IPS-15b (cell line): ENCODE results near the gene TARBP1.
"Not testable (repeated sequence)": the region's sequence is repeated elsewhere in the genome, so short reads cannot be mapped to it uniquely, and the experiment has no call there.

Experiments used
- H3K27me3 ChIP-seq: one replicate; pipeline ENCODE4 v1.6.1; 2013; ENCODE audit warnings: low read length; ENCODE audit not compliant: control insufficient read depth, insufficient read depth
- H3K36me3 ChIP-seq: one replicate; pipeline ENCODE4 v1.6.1; 2013; ENCODE audit warnings: low read length; ENCODE audit not compliant: control insufficient read depth, insufficient read depth
- H3K4me1 ChIP-seq: one replicate; pipeline ENCODE4 v1.6.1; 2013; ENCODE audit warnings: mild to moderate bottlenecking, low read length; ENCODE audit not compliant: control insufficient read depth, insufficient read depth
- H3K4me3 ChIP-seq: one replicate; pipeline ENCODE4 v1.5.1; 2013; ENCODE audit warnings: low read depth, low read length
- H3K9ac ChIP-seq: one replicate; pipeline ENCODE4 v1.6.1; 2013; ENCODE audit warnings: low read depth, mild to moderate bottlenecking, low read length
- H3K9me3 ChIP-seq: one replicate; pipeline ENCODE4 v1.6.1; 2013; ENCODE audit warnings: mild to moderate bottlenecking, low read length; ENCODE audit not compliant: control insufficient read depth, insufficient read depth

TARBP1 gene

GRCh38 chr1:234517110-234517802, 38.3 kb upstream of the TARBP1 start:
- no peaks in the 10 kb centered on the region for H3K36me3 ChIP-seq
- H3K9me3 ChIP-seq = no peaks in the 10 kb centered on the region
- H3K4me1 ChIP-seq = peaks cover 6% of the 10 kb centered on the region
- H3K9ac ChIP-seq = no peak overlapping the region
- no peak overlapping the region for H3K4me3 ChIP-seq
- H3K27me3 ChIP-seq = no peaks in the 10 kb centered on the region

DNA sequence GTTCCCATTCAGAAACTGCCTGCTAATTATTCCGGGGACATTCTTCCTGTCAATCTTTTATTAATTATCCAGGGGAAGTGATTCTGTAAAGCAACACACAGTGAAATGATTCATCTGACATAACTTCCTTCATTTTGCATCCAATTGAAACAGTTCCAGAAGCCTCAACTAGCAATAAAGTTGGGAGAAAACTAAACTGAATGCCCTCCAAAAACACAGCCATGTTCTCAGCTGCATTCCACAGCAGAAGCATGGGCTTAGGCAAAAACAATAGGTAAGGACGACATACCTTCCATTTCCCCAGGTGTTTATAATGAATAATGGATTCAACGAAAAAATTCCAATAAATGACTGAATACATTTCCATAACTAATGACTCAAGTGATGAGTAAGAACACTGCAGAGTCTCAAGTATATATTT, 36.9 kb upstream of the TARBP1 start:
- Histone ChIP-seq H3K36me3 (no peaks in the 10 kb centered on the region), H3K4me1 (peaks cover 6% of the 10 kb centered on the region), H3K9me3 (no peaks in the 10 kb centered on the region), H3K9ac (no peak overlapping the region), H3K27me3 (no peaks in the 10 kb centered on the region), H3K4me3 (no peak overlapping the region)

DNA sequence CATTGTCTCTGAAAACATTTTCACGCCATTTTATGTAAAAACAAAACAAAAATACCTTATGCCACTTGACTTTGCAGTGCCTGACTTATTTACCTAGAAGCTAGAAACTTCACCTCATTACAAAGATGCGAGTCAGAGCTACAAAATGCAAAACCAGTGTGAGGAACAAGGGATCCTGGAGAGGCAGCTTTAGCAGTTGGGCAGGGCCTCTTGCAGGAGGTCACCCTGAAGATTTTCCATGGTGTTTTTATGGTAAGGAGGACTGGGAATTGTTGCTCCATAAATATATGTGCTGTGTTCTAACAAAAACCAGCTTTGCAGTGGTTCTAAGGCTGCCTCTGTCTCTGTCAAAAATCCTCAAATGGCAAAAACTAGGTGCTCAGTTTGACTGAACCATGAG, 36.4 kb upstream of the TARBP1 start:
- Histone ChIP-seq H3K9me3 (no peaks in the 10 kb centered on the region), H3K4me1 (peaks cover 6% of the 10 kb centered on the region), H3K4me3 (no peak overlapping the region), H3K36me3 (no peaks in the 10 kb centered on the region), H3K27me3 (no peaks in the 10 kb centered on the region), H3K9ac (no peak overlapping the region)

DNA sequence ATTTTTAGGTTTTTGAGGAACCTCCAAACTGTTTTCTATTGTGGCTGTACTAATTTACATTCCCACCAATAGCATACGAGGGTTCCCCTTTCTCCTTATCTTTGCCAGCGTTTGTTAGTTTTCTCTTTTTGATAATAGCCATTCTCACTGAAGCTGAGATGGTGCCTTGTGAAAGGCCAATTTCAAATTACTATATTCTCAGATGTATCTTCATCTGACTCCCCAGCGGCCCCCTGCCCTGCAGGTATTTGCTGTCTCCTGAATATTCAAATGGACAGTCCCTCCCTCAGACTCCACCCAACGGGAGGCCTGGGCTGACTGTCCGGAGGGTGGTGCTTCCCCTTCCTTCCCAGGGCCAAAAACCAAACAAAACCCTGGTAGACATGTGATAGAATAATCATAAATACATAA, 33.5 kb upstream of the TARBP1 start:
- Histone ChIP-seq H3K4me1 (peaks cover 6% of the 10 kb centered on the region), H3K27me3 (no peaks in the 10 kb centered on the region), H3K9me3 (no peaks in the 10 kb centered on the region), H3K9ac (no peak overlapping the region), H3K4me3 (no peak overlapping the region), H3K36me3 (no peaks in the 10 kb centered on the region)

DNA sequence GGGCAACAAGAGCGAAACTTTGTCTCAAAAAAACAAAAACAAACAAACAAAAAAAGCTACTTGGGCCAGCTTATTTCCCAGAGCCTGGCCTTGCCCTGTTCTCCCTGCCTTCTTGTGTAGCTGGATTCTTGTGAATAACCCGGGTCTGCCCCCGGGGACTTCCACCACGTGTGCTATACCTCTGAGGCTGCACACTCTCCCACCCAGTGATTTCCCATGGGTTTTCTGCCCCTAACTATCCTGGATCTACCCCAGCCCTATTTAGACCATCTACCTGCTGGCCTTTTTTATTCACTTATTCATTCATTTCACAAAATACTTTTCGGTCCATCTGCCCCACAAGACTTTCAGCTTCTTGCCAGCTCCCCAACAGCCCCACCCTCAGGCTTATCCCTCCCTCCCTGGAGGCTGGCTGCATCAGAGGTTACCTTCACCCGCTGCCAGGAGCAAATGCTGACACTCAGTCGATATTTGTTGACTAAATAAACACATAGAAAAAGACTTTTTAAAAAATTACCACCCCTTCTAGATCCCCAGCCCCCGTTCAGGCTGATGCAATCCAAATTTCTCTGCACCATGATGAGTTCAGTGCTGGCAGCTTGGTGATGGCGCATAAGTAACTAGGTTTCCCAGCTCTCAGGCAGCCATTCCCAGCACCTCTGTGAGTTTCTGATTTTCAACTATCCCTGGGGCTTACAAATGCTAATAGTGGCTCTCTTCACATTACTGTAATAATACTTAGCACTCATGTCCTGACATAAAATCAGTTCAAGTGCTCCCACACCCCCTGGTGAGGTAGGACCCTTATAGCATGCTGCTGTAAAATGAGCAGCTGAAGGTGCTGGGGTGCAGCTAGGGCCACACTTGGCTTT, 30.7 kb upstream of the TARBP1 start:
- no peak overlapping the region for H3K4me3 ChIP-seq
- no peaks in the 10 kb centered on the region for H3K9me3 ChIP-seq
- no peak overlapping the region for H3K9ac ChIP-seq
- H3K36me3 ChIP-seq = no peaks in the 10 kb centered on the region
- H3K4me1 ChIP-seq = peaks cover 4% of the 10 kb centered on the region
- H3K27me3 ChIP-seq = no peaks in the 10 kb centered on the region

DNA sequence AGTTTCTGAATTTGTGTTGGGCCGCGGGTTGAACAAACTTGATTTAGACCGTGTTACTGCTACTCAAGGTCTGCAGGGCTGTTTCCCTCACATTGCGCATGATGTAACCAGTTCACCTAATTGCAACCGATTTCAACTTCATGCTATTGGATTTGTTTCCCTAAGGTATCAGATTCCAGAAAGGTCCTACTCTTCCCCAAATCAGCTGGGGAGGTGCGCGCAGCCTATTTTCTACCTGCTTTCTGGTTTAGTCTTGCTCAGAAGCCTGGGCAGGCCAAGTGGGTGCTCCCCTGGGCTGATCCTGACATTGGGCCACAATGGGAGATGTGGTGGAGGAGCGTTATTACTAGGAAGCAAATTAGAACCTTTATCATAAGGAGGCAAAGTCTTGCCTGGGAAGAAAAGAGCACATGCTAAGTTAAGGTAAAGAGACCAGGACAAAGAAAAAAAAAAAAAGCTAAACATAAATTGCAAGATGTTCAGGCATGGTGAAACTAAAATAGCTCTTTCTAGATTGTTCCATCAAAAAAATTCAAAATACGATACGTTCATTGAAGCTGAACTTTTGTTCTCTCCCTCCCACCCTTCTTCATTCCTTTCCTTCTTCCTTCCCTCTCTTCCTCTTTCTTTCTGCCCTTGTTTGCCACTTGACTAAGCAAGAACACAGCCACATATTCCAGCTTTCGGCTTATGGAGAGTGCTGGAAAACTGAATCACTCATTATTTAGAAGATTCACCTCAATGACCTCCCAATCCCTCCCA, 28.8 kb upstream of the TARBP1 start:
- Histone ChIP-seq H3K4me1 (peaks cover 4% of the 10 kb centered on the region), H3K9me3 (no peaks in the 10 kb centered on the region), H3K27me3 (no peaks in the 10 kb centered on the region)

GRCh38 chr1:234507089-234507488, 28.1 kb upstream of the TARBP1 start:
- H3K9me3 ChIP-seq = no peaks in the 10 kb centered on the region
- H3K4me1 ChIP-seq = no peaks in the 10 kb centered on the region
- no peak overlapping the region for H3K4me3 ChIP-seq
- no peaks in the 10 kb centered on the region for H3K36me3 ChIP-seq
- H3K9ac ChIP-seq = no peak overlapping the region
- no peaks in the 10 kb centered on the region for H3K27me3 ChIP-seq

More for the DNA sequence above, 28.8 kb upstream of the TARBP1 start:
- no peaks in the 10 kb centered on the region for H3K36me3 ChIP-seq
- no peak overlapping the region for H3K9ac ChIP-seq
- H3K4me3 ChIP-seq = no peak overlapping the region

DNA sequence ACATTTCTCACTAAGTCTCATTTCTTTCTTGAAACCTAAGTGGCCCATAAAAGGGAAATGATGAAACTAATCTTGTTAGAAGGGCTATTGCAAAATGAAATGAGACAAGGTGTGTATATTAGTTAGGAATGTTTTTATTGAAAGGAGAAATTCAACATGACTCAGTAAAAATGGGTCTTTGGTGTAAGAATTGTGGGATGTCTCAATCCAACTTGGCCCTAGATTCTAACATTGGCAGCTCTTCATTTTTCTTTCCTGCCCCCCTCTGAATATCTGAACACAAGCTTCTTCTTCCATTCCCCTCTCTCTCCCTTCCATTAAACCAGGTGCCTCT, 26.8 kb upstream of the TARBP1 start:
- no peaks in the 10 kb centered on the region for H3K9me3 ChIP-seq
- H3K27me3 ChIP-seq = no peaks in the 10 kb centered on the region
- no peak overlapping the region for H3K4me3 ChIP-seq
- no peaks in the 10 kb centered on the region for H3K4me1 ChIP-seq
- H3K9ac ChIP-seq = no peak overlapping the region
- H3K36me3 ChIP-seq = no peaks in the 10 kb centered on the region

DNA sequence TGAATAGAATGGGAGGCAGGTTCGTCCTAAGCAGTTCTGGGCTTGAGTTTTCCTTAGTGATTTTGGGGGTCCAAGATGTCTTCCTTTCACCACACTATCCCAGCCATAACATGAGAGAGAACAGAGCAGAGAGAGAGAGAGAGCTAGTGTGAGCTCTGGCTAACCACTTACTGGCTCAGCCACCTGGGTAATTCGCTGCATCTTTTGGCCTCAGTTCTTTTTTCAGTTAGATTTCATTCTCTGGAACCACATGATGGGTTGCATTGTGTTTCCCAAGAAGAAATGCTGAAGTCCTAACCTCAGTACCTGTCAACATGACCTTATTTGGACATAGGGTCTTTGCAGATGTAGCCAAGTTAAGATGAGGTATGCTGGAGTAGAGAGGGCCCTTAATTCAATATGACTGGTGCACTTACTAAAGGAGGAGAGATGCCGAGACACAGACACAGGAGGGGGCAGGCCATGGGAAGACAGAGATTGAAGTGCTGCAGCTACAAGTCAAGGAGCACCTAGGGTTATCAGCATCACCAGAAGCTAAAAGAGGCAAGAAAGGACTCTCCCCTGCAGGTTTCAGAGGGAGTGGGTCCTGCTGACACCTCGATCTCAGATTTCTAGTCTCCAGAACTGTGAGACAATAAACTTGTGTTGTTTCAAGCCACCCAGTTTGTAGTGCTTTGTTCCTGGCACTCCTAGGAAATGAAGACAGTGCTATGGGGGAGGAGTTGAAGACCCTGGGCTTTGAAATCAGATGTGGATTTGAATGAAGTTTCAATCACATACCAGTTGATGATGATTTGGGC, 26.2 kb upstream of the TARBP1 start:
- no peaks in the 10 kb centered on the region for H3K4me1 ChIP-seq
- H3K36me3 ChIP-seq = no peaks in the 10 kb centered on the region
- H3K27me3 ChIP-seq = no peaks in the 10 kb centered on the region
- H3K9ac ChIP-seq = no peak overlapping the region
- H3K9me3 ChIP-seq = no peaks in the 10 kb centered on the region
- H3K4me3 ChIP-seq = no peak overlapping the region

- not testable (repeated sequence) for H3K9ac ChIP-seq, H3K4me1 ChIP-seq, H3K36me3 ChIP-seq, H3K9me3 ChIP-seq, H3K4me3 ChIP-seq, H3K27me3 ChIP-seq
These were observed 25.3 kb upstream of the TARBP1 start for GRCh38 chr1:234504251-234504650.
